Islet of Langerhans (tissue), 1 donor: ENCODE data around the gene DIP2C.
A peak's percentile ranks its signal among the peaks of the same experiment; 100 is the strongest.

ENCODE experiments used
- FAIRE-seq: peaks from one replicate; lab custom pipeline; 2011; peaks lifted over from hg19 to GRCh38; lab: Jason Lieb, UNC

DIP2C gene

DNA sequence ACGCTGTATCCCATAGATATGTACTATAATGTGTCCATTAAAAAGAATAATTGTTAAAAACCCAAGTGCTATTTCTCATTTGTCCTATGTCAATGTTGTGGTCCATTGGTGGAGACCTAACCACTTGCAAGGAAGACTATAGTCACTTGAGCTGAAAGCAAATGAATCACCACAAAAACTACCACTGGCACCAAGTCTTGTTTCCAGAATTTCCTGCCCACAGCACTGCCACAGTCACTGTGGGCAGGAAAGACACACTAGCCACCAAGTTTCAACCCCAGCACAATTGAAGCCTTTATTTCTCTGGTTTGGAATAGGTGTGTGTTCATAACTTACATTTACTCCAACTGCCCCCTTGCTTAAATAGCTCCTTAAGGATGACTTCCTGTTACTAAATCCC, 12.4 kb downstream of the DIP2C start:
- no peak for FAIRE-seq

DNA sequence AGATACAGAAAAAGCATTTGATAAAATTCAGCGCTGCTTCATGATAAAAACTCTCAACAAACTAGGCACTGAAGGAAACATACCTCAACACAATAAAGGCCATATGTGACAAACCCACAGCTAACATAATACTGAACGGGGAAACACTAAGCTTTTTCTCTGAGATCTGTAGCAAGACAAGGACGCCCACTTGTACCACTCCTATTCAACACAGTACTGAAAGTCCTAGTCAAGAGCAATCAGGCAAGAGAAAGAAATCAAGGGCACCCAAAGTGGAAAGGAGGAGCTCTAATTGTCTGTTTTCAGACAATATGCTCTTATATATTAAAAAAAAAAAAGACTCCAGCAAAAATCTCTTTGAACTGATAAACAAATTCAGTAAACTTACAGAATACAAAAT, 13.3 kb downstream of the DIP2C start:
- no peak for FAIRE-seq

DNA sequence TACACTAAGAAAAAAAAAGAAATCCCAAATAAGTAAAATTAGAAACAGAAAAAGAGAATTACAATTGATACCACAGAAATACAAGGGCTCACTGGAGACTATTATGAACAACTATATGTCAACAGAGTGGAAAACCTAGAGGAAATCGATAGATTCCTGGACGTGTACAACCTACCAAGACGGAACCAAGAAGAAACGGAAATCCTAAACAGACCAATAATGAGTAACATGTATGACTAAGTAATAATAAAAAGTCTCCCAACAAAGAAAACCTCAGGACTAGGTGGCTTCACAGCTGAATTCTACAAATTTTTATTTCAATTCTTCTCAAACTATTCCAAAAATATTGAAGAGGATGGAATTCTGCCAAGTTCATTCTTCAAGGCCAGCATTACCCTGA, 13.9 kb downstream of the DIP2C start:
- FAIRE-seq = no peak

- no peak for FAIRE-seq
Measured at GRCh38 chr10:673492-673891, 16.0 kb downstream of the DIP2C start.

GRCh38 chr10:672992-673391, 16.5 kb downstream of the DIP2C start:
- no peak for FAIRE-seq

DNA sequence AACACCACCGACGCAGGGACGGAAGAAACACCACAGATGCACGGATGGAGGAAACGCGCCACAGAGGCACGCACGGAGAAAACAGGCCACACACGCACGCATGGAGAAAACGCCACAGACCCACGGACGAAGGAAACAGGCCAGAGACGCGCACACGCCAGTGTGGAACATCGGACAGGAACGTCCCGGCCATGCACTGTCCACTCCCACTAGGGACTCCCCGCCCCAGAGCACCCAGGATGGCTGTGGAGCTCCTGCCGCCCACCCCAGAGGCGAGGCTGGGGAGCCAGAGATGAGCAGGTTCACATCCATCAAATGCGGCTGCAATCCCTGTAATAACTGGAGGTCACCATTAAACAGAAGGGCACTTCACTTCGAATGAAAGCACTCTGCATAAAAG, 17.3 kb downstream of the DIP2C start:
- no peak for FAIRE-seq

GRCh38 chr10:670990-671389, 18.5 kb downstream of the DIP2C start:
- no peak for FAIRE-seq

DNA sequence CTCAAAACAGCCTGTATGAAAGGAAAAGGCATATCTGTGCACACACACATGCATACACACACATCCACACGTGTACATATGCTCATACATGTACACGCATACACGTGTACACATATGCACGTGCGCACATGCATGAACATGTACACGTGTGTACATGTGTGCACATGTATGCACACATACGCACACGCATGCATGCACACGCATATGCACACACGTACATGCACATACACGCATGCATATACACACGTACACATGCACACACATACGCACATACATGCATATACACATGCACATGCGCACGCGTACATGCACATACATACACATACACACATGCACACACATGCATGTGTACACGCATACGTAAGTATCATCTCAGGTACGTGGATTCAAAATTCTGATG, 19.4 kb downstream of the DIP2C start:
- no peak for FAIRE-seq

- no peak for FAIRE-seq
Measured at GRCh38 chr10:668786-669485, 20.5 kb downstream of the DIP2C start.

GRCh38 chr10:667602-668143, 21.8 kb downstream of the DIP2C start:
- FAIRE-seq = peak; percentile 49

DNA sequence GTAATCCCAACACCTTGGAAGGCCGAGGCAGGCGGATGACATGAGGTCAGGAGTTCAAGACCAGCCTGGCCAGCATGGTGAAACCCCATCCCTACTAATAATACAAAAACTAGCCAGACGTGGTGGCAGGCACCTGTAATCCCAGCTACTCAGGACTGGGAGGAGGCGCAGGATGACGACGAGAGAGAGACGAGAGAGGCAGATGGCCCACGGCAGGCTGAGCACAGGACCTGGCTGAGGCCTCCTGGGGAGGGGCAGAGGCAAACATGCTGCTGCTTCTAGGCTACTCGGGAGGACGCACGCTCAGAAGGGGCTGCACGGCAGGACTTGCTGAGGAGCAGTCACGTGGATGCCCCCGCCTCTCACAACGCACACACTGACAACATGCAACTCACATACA, 22.4 kb downstream of the DIP2C start:
- no peak for FAIRE-seq

DNA sequence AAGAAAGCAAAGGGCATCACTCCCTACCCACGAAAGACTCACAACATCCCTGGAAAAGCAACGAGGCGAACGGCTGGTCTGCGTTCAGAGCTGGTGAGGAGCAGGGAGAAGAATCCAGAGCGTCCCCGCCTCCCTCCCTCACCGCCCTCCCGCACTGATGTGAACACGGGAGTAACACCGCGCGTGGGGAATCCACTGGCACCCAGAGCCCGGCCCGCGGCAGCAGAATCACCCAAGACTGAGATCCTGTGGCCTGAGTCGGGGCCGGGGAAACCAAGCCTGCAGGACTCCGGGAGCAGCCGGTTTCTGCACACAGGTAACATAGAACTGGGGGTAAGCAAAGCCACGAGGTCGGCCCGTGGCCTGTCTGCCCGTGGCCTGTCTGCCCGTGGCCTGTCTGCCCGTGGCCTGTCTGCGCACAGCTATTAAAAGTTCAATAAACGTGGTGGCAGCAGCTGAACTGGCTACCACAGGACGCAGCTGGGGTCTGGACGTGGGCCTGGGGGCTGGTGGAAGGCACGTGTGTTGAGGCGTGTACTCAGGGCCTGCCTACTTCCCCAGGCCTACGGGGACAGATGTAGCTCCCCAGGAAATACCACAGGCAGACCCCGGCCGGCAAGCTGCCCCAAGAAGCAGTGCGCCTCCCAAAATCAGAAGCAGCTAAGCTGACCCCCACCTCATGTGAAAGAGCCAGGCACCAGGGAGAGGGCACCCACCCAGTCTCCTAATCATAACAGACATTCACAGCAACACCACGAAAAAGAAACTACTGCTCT, 23.0 kb downstream of the DIP2C start:
- FAIRE-seq = no peak

DNA sequence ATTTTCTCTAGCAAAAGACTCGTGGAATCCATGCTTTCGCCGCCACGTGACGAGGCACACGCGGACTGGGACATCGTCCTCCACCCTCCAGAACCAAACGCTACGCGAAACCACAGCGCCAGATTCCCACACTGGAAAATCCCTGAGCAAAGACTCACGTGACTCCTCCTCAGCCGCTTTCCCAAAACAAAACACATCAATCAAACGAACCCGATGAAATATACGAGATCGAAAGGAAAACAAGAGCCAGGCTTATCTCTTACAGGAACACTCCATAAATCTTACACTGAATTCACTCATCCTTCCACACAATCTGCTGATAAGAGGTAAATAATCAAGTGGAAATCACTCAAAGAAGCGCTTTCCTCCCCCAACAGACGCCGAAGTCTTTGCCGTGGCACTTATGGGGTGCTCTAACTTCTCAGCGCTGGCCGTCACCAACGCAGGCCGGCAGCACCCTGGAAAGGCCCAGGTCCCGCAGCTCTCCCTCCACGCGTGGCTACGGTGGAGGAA, 23.8 kb downstream of the DIP2C start:
- FAIRE-seq = no peak

GRCh38 chr10:664893-665292, 24.6 kb downstream of the DIP2C start:
- FAIRE-seq = peak; percentile 84

DNA sequence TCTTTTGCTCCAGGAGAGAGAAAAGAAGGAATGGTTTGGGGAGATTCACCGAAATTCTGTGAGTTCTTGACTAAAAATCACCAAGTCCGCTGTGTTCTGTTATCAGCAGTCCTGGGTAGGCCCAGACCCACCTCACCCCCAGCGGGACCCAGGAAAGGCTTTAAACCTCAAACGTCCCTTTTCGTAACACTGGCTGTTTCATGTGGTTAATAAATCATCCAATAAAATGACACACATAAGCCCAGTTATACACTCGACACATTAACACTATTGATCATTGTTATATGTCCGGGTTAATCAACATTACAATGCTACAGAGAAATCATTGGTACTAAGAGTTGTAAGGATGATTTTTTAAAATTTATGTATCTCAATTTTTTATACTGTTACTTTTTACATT, 25.2 kb downstream of the DIP2C start:
- FAIRE-seq = peak; percentile 68

DNA sequence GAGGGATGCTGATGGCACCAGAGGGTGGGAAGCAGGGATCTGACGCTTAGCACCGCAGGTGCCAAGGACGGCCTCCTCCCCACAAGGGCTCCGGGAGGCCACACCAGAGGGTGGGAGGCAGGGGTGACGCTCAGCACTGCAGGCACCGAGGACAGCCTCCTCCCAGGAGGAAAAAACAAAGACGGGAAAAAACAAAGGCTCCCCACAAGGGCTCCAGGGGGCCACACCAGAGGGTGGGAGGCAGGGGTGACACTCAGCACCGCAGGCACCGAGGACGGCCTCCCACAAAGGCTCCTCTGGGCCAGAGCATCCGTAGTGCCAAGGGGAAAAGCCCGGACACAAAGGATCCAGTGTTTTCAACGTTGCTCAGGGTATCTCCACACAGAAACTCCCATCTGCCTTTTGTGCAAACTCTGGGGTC, 25.6 kb downstream of the DIP2C start:
- no peak for FAIRE-seq

DNA sequence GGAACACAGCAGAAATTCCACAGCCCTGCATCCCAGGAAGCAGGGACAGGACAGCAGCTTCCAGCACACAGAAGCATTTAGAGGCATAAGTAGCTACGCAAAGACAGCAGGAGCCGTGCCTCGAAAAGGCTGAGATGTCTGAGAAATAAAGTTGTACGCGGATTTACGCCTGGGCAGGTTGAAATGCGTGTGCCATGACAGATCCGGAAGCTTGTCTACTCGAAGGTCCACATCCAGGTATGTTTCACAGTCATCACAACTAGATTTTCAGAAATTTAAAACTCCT, 26.1 kb downstream of the DIP2C start:
- no peak for FAIRE-seq

DNA sequence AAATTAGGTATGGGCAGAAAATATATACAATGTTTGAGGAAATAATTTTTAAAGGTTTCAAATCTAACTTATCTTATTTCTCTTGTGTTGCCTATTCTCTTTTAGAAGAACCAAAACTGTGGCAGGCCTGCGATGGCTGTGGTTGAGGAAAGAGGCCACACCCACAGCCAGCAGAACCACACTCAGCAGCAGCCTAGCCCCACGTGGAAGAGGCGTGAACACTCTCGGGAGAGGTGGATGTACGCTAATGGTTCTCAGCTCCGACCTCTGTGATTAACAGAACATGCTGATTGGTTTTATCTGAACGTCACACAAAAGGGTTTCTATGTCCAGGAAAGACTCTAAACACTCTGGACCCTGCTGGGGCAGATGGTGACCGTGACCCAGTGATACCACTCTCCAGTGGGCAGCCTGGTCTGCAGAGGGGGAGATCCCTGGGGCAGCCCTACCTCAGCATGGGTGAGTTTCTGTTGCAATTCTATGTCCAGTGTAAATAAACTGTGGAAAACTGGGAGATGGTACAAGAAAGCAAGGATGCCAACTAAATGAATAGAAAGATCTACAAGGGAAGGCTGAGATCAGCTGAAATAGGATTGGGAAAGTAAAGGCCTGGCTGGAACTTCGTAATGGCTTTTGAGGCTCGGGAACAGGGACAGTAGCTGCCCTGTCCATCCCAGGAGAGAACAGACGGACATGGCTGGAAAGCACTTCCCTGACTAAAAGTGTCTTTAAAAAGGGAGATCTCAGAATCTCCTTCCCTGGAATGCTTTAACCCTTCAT, 26.6 kb downstream of the DIP2C start:
- no peak for FAIRE-seq

GRCh38 chr10:662223-662605, 27.3 kb downstream of the DIP2C start:
- no peak for FAIRE-seq

DNA sequence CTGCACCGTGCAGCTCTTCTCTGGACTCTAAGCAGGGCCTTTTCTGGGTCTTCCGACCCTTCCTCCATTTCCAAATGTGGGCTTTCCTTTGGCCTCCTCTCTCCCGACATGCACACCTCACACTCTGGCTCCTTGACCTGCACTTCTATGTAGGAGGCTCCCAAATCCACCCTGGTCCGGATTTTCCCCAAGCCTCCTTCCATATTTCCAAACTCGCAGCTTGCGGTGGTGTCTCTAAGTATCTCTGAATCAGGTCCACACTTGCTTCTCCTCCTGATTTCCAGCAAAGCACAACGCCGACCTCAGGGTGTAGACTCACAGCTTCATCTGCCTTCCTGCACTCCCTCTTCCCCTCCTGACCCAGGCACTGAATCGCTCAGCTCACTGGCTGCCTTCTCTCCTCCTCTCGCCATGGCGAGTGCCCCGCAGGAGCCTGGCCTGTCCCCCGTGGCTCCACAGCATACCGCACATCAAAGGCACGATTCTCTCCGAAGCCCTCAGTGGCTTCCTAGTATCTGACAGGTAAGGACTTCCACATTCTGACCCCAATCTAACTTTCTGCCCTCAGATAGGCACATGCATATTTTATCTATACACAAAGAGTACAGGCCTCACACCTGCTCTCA, 27.8 kb downstream of the DIP2C start:
- no peak for FAIRE-seq

- no peak for FAIRE-seq
Measured at GRCh38 chr10:660970-661596, 28.4 kb downstream of the DIP2C start.

DNA sequence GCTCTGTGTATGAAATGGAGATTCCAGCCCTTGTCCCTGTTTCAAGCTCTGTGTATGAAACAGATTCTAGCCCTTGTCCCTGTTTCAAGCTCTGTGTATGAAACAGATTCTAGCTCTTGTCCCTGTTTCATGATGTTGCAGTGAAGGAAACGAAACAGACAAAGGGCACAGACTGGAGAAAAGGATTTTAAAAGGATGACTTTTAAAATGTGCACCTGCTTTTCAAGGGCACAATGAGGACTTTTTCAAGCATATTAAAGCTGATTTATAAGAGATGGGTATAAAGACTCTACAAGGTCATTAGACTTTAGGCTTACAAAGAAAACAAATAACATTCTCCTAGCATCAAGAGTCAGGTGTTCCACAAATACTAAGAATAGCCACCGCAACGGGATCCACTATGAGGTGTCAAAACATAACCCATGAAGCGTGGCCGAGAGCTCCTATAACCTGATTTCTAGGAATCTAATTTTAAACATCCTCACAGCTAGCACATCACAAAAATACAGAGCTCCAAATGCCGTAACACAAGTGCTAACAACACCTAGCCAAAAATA, 29.0 kb downstream of the DIP2C start:
- peak; percentile 79 for FAIRE-seq
